Testis (tissue), 2 donors: ENCODE data around the gene LUZP1.

ENCODE experiments used
- CTCF ChIP-seq, 3 experiments: fragments of 450-650 bp in 2 of 3; fragments of 200-600 bp in 1 of 3; sonication (generic) in 1 of 3; IDR thresholded peaks; one replicate each; pipeline ENCODE4 v1.5.1; 2016 to 2019; ENCODE audit warnings: antibody characterized with exemption in 3 of 3, mild to moderate bottlenecking in 2 of 3, moderate library complexity in 1 of 3
- POLR2A ChIP-seq: fragments of 450-650 bp; IDR thresholded peaks from one replicate; pipeline ENCODE4 v1.6.1; 2017; ENCODE audit warnings: antibody characterized with exemption, mild to moderate bottlenecking, moderate library complexity

GRCh38 chr1:23169195-23169575 is 529 bp upstream of the LUZP1 start:
- TF ChIP-seq POLR2A = no peak
- no peak for TF ChIP-seq CTCF (IDR thresholded peaks at IDR 0.05)
